Breast epithelium (tissue), 4 donors: Measurements from ENCODE around the gene DEPDC4. TPM values are rescaled to one million over a fixed set of nuclear protein-coding genes. Genes with fewer than 3 reads are reported as not detected.
"Not testable (repeated sequence)": the region's sequence is repeated elsewhere in the genome, so short reads cannot be mapped to it uniquely, and the experiment has no call there.

Source experiments
- DNase-seq, 2 donors: peaks; one replicate each; pipeline ENCODE4 v3.0.0-alpha.2; 2019; ENCODE audit warnings: low spot score in 2 of 2
- H3K27ac ChIP-seq, 2 donors: fragments of 200-600 bp; sonication (generic) in 1 of 2; one replicate each; pipeline ENCODE4 v1.5.1; 2016 to 2019; ENCODE audit warnings: mild to moderate bottlenecking in 1 of 2
- H3K27me3 ChIP-seq, 2 donors: fragments of 200-600 bp; sonication (generic) in 1 of 2; one replicate each; pipeline versions ENCODE4 v1.5.1 to v1.6.0; 2017 to 2019; ENCODE audit warnings: control low read depth in 1 of 2, mild to moderate bottlenecking in 1 of 2
- H3K36me3 ChIP-seq: fragments of 200-600 bp; one replicate; pipeline ENCODE4 v1.5.1; 2019
- H3K4me1 ChIP-seq, 2 donors: fragments of 200-600 bp; sonication (generic); one replicate each; pipeline ENCODE4 v1.5.1; 2016 to 2019; ENCODE audit warnings: control low read depth in 1 of 2
- H3K4me3 ChIP-seq, 3 donors: fragments of 200-600 bp; sonication (generic); 1 replicate in 2 of 3; 2 replicates in 1 of 3; pipeline ENCODE4 v1.5.1; 2016 to 2019; ENCODE audit warnings: mild to moderate bottlenecking in 3 of 3, moderate library complexity in 2 of 3
- H3K9me3 ChIP-seq, 2 donors: fragments of 200-600 bp; sonication (generic) in 1 of 2; one replicate each; pipeline ENCODE4 v1.5.1; 2016 to 2019; ENCODE audit warnings: control low read depth in 1 of 2
- POLR2A ChIP-seq: fragments of 450-650 bp; IDR thresholded peaks from one replicate; pipeline ENCODE4 v1.6.1; 2016; ENCODE audit warnings: antibody characterized with exemption, mild to moderate bottlenecking, moderate library complexity
- POLR2AphosphoS5 ChIP-seq, 3 donors: sonication (generic); formaldehyde crosslinking; IDR thresholded peaks; one replicate each; pipeline ENCODE4 v1.6.1; 2017; ENCODE audit warnings: antibody characterized with exemption in 3 of 3
- intact Hi-C: fragments of 100-400 bp; cut with DNase I; formaldehyde crosslinking; loops from one replicate; pipeline ENCODE4 v1.15.1; 2023; ENCODE audit warnings: low total_unique reads
- total RNA-seq, 3 donors: library from RNA; depleted of rRNA; stranded (reverse); fragments of >200 nt; gene quantifications; one replicate each; pipeline ENCODE4 v1.1.0, GENCODE V29; 2016
- TF ChIP-seq, protein P1 (sequence below), 3 donors: fragments of 450-650 bp; IDR thresholded peaks; one replicate each; pipeline ENCODE4 v1.5.1; 2016 to 2017; ENCODE audit warnings: antibody characterized with exemption in 3 of 3, mild to moderate bottlenecking in 3 of 3, moderate library complexity in 3 of 3

The DEPDC4 gene
- total RNA-seq, 3 donors from 2014 or later = 1.3 to 2.3 (median 2.0) TPM

GRCh38 chr12:100267603-100268281 is 863 bp upstream of the DEPDC4 start:
- H3K27ac ChIP-seq = peak overlapping the region; percentile 96 to 99
- H3K4me1 ChIP-seq = peaks cover 0 to 14% of the 10 kb centered on the region in 2 donors
- intact Hi-C loops = no loop called here
- TF ChIP-seq, protein P1, sequence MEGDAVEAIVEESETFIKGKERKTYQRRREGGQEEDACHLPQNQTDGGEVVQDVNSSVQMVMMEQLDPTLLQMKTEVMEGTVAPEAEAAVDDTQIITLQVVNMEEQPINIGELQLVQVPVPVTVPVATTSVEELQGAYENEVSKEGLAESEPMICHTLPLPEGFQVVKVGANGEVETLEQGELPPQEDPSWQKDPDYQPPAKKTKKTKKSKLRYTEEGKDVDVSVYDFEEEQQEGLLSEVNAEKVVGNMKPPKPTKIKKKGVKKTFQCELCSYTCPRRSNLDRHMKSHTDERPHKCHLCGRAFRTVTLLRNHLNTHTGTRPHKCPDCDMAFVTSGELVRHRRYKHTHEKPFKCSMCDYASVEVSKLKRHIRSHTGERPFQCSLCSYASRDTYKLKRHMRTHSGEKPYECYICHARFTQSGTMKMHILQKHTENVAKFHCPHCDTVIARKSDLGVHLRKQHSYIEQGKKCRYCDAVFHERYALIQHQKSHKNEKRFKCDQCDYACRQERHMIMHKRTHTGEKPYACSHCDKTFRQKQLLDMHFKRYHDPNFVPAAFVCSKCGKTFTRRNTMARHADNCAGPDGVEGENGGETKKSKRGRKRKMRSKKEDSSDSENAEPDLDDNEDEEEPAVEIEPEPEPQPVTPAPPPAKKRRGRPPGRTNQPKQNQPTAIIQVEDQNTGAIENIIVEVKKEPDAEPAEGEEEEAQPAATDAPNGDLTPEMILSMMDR (IDR thresholded peaks at IDR 0.05) = no peak
- no peak for TF ChIP-seq POLR2A
- no peak for TF ChIP-seq POLR2AphosphoS5 (IDR thresholded peaks at IDR 0.05)
- H3K9me3 ChIP-seq = no peaks in the 10 kb centered on the region
- DNase-seq = no peak
- no peaks in the 10 kb centered on the region for H3K27me3 ChIP-seq
- H3K4me3 ChIP-seq = peak overlapping the region; percentile 93 to 97 (median 95)
- no peaks in the 10 kb centered on the region for H3K36me3 ChIP-seq

- H3K4me1 ChIP-seq = peaks cover 0 to 14% of the 10 kb centered on the region in 2 donors
- no peaks in the 10 kb centered on the region for H3K36me3 ChIP-seq
- H3K27me3 ChIP-seq = no peaks in the 10 kb centered on the region
- peak overlapping the region; percentile 96 to 99 for H3K27ac ChIP-seq
- H3K4me3 ChIP-seq = peak overlapping the region; percentile 93 to 97 (median 95)
- H3K9me3 ChIP-seq = no peaks in the 10 kb centered on the region
- TF ChIP-seq, protein P1 (IDR thresholded peaks at IDR 0.05) = no peak
- TF ChIP-seq POLR2A (no peak), POLR2AphosphoS5 (IDR thresholded peaks at IDR 0.05) (no peak)
- peak in 1 of 2 donors; percentile 89 for DNase-seq
- intact Hi-C loops = no loop called here
Observed at GRCh38 chr12:100266585-100266834, 369 bp downstream of the DEPDC4 start.

GRCh38 chr12:100265732-100266584 is 921 bp downstream of the DEPDC4 start:
- H3K4me1 ChIP-seq = peaks cover 0 to 14% of the 10 kb centered on the region in 2 donors
- no peaks in the 10 kb centered on the region for H3K9me3 ChIP-seq
- H3K36me3 ChIP-seq = no peaks in the 10 kb centered on the region
- TF ChIP-seq POLR2AphosphoS5 (IDR thresholded peaks at IDR 0.05) (no peak), POLR2A (no peak)
- TF ChIP-seq, protein P1 (IDR thresholded peaks at IDR 0.05) = no peak
- H3K27ac ChIP-seq = peak overlapping the region; percentile 96 to 99
- no peaks in the 10 kb centered on the region for H3K27me3 ChIP-seq
- DNase-seq = no peak
- intact Hi-C loops = no loop called here
- peak overlapping the region; percentile 93 to 97 (median 95) for H3K4me3 ChIP-seq

DNA sequence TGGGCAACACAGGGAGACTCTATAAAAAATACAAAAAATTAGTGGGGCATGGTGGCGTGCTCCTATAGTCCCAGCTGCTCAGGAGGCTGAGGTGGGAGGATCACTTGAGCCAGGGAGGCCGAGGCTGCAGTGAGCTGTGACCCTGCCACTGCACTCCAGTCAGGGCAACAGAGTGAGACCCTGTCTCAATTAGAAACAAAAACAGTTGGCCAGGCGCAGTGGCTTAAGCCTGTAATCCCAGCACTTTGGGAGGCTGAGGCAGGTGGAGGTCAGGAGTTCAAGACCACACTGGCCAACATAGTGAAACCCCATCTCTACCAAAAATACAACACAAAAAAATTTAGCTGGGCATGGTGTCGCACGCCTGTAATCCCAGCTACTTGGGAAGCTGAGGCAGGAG is 1.8 kb downstream of the DEPDC4 start:
- H3K4me1 ChIP-seq = peaks cover 0 to 14% of the 10 kb centered on the region in 2 donors
- H3K27me3 ChIP-seq, H3K27ac ChIP-seq, H3K36me3 ChIP-seq, DNase-seq, intact Hi-C loops, H3K9me3 ChIP-seq, H3K4me3 ChIP-seq: not testable (repeated sequence)

GRCh38 chr12:100263131-100263530 is 3.7 kb downstream of the DEPDC4 start:
- H3K4me3 ChIP-seq = no peak overlapping the region
- H3K36me3 ChIP-seq = no peaks in the 10 kb centered on the region
- intact Hi-C loops = no loop called here
- DNase-seq = no peak
- H3K4me1 ChIP-seq = peaks cover 0 to under 1% of the 10 kb centered on the region in 2 donors
- H3K27ac ChIP-seq = no peak overlapping the region
- no peaks in the 10 kb centered on the region for H3K27me3 ChIP-seq
- TF ChIP-seq POLR2AphosphoS5 (IDR thresholded peaks at IDR 0.05) = no peak
- TF ChIP-seq POLR2A = no peak
- TF ChIP-seq, protein P1 (IDR thresholded peaks at IDR 0.05) = no peak
- H3K9me3 ChIP-seq = no peaks in the 10 kb centered on the region
